SJCRH30 (cell line): ENCODE results near the gene UBAP1. TPM values are rescaled to one million over a fixed set of nuclear protein-coding genes. Genes with fewer than 3 reads are reported as not detected.
A peak's percentile ranks its signal among the peaks of the same experiment; 100 is the strongest.
"Not testable (repeated sequence)": the region's sequence is repeated elsewhere in the genome, so short reads cannot be mapped to it uniquely, and the experiment has no call there.

Source experiments
- DNase-seq, 2 experiments: peaks; one replicate each; pipeline ENCODE4 v3.0.0-alpha.2; 2015 to 2020
- H3K27ac ChIP-seq: fragments of 250-450 bp; sonication (Bioruptor Pico); 2 replicates; pipeline ENCODE4 v1.5.1; 2020; ENCODE audit warnings: mild to moderate bottlenecking, moderate library complexity
- H3K27me3 ChIP-seq: fragments of 250-450 bp; sonication (Bioruptor Pico); 2 replicates; pipeline ENCODE4 v1.5.1; 2020; ENCODE audit warnings: mild to moderate bottlenecking, moderate library complexity
- H3K36me3 ChIP-seq: fragments of 250-450 bp; sonication (Bioruptor Pico); 2 replicates; pipeline ENCODE4 v1.5.1; 2020; ENCODE audit warnings: mild to moderate bottlenecking, moderate library complexity
- H3K4me1 ChIP-seq: fragments of 250-450 bp; sonication (Bioruptor Pico); 2 replicates; pipeline ENCODE4 v1.5.1; 2020; ENCODE audit warnings: mild to moderate bottlenecking, moderate library complexity
- H3K4me3 ChIP-seq: fragments of 250-450 bp; sonication (Bioruptor Pico); 2 replicates; pipeline ENCODE4 v1.5.1; 2020; ENCODE audit warnings: mild to moderate bottlenecking, moderate library complexity
- H3K9me3 ChIP-seq: fragments of 250-450 bp; sonication (Bioruptor Pico); replicated peaks from 2 replicates; pipeline ENCODE4 v1.5.1; 2020; ENCODE audit warnings: mild to moderate bottlenecking, moderate library complexity
- total RNA-seq: library from RNA; depleted of rRNA; stranded (reverse); fragments of >200 nt; shearing (Covaris generic); gene quantifications from 2 replicates; pipeline ENCODE4 v1.2.3, GENCODE V29; 2014

UBAP1 gene
- total RNA-seq, 1 experiment from 2014 or later = 23.8 TPM

DNA sequence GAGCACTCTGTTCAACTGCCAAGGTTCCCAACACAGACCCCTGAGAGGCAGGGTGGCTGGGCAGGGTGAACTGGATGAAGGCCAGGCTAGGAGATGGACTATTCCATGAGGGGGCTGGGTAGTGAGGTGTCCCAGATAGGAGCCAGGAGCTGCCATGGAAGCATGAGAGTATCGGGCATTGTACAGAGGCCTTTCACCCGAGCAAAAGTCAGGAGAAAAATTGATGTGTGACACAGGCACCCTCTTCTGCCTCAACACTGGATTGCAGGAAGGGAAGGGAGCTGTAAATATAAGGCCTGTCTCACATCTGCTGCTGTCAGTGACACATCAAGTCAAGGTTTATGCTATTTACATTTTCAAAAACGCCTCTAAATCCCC lies 74.6 kb downstream of the UBAP1 start:
- peak in 1 of 2 experiments; percentile 20 for DNase-seq
- H3K27ac ChIP-seq = no peak overlapping the region

DNA sequence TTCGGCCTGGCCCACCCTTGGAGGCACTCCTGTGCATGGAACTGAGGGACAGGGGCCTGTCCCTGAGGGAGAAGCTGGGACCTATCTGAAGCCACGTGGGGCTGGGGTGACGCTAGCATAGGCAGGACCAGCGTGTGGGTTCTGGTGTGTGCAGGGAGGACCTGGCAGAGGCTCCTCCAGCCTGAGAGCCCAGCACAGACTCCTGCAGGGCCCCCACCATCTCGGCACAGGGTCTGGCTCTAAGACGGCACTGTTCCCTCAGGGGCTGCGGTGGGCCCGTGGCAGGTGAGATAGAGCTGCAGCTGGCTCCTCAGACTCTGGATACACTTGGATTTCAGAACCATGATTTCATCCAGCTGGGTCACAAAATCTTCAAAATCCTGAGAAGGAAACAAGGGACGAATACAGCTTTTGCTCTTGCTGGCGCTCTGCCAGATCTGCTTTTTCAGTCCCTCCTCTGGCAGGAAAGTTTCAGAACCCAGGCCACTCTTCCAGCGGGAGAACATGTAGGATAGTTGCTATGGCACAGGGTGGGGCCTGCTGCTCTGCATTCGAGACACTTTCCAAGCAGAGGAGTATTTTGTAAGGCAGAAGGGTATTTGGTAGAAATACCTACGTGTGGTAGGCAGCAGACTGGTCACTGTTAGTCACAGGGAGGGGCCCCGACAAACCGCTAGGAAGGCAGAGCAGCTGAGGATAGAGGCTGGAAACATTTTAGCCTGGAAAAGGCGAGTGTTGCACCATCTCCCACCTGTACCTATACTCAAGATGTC lies 75.5 kb downstream of the UBAP1 start:
- peaks cover 5% of the 10 kb centered on the region for H3K36me3 ChIP-seq
- no peak overlapping the region for H3K27ac ChIP-seq
- no peak overlapping the region for H3K4me3 ChIP-seq
- no peaks in the 10 kb centered on the region for H3K9me3 ChIP-seq
- H3K4me1 ChIP-seq = no peaks in the 10 kb centered on the region
- no peaks in the 10 kb centered on the region for H3K27me3 ChIP-seq
- peak in 1 of 2 experiments; percentile 14 for DNase-seq

More for the DNA sequence above, 74.6 kb downstream of the UBAP1 start:
- H3K9me3 ChIP-seq = no peaks in the 10 kb centered on the region
- no peaks in the 10 kb centered on the region for H3K4me1 ChIP-seq
- no peaks in the 10 kb centered on the region for H3K27me3 ChIP-seq
- H3K36me3 ChIP-seq = peaks cover 2% of the 10 kb centered on the region; the same call in 1 of the 2 replicates
- H3K4me3 ChIP-seq = no peak overlapping the region

DNA sequence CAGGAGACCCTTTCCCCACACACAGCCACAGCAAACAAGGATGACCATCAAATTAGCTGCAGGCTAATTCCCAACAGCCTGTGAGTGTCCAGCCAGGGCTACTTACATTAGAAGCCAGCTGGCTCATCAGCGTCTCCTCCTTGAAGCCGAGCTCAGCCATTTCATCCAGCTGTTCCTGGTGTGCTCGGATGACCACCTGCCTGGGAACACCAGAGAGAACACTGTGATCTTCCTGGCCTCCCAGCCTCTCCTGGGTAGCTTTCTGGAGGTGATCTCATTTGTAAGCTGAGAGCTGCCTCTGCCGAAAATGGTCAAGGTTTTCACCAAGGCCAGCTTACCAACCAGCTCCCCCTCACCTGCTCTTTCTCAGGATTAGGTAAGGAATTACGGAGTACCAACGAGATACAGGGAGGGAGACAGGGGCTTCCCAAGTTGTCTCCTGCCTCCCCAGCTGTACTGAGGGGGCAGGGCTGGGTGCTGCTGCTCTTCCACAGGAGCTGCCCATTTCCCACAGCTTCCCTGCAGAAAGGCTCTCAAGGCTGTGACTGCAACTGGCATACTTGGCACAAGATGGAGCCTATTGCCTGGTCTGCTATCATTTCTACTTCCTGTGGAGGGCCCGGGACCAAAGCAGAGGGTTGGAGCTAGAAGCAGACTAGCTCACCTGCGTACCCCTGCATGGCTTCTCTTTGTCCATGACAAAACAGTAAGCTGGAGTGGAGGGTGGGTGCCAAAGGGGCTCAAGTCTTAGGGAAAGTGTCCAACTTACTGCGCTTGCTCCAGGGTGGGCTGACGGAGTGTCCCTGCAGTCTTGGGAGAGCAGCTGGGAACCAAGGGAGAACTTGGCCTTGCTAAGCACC lies 76.4 kb downstream of the UBAP1 start:
- Histone ChIP-seq H3K27me3 (no peaks in the 10 kb centered on the region), H3K9me3 (no peaks in the 10 kb centered on the region), H3K4me1 (no peaks in the 10 kb centered on the region), H3K27ac (no peak overlapping the region), H3K4me3 (no peak overlapping the region), H3K36me3 (peaks cover 7% of the 10 kb centered on the region)
- peak in 1 of 2 experiments; percentile 8 for DNase-seq

DNA sequence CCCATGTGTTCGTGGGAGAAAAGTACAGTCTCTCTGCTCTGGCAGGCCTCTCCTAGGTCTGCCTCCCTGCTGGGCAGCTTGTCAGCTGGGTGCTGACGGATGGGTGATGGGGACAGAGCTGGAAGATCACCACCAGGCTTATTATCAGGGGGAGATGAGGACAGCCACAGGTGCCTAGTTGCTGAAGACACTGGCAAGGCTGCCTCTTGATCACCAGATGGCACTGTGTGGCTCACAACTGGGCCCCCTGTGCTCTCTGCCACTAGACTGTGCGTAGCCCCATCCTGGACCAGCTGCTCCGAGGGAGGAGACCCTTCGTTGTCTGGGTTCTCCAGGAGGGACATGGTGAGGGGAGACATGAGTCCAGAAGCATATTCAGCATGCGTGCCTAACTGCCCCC lies 77.3 kb downstream of the UBAP1 start:
- no peaks in the 10 kb centered on the region for H3K9me3 ChIP-seq
- H3K36me3 ChIP-seq = peaks cover 7% of the 10 kb centered on the region
- no peaks in the 10 kb centered on the region for H3K4me1 ChIP-seq
- DNase-seq = peak; percentile 11 to 22
- H3K27me3 ChIP-seq = no peaks in the 10 kb centered on the region
- H3K27ac ChIP-seq = no peak overlapping the region
- no peak overlapping the region for H3K4me3 ChIP-seq

DNA sequence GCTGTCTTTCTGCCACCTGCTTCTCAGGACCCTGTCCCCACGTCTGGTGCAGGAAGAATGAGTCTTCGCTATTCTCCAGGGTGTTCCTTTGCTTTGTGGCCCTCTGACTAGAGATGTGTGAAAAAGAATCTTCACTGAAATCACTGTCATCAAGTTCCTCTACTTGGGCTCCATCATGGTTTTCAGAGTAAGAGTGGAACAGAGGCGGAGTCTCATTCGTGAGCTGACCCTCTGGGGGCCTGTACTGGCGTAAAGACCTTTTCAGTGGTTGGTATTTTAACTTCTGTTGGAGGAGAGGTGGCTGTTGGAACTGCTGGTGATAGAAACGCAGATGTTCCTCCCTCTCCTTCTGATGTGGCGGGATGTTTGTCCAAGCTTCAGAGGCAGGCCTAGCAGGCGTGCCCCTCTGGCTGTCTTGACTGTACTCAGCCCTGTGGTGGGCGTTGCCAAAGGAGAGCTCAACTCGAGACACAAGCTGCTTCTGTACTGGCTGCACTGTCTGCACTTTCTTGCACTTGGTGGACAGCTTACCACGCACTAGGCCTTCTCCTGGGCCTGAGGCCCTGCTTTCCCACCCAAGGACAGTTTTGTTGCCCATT lies 78.2 kb downstream of the UBAP1 start:
- H3K36me3 ChIP-seq = peaks cover 7% of the 10 kb centered on the region
- H3K4me3 ChIP-seq = no peak overlapping the region
- H3K4me1 ChIP-seq = no peaks in the 10 kb centered on the region
- no peak for DNase-seq
- no peaks in the 10 kb centered on the region for H3K27me3 ChIP-seq
- H3K27ac ChIP-seq = no peak overlapping the region
- H3K9me3 ChIP-seq = no peaks in the 10 kb centered on the region

DNA sequence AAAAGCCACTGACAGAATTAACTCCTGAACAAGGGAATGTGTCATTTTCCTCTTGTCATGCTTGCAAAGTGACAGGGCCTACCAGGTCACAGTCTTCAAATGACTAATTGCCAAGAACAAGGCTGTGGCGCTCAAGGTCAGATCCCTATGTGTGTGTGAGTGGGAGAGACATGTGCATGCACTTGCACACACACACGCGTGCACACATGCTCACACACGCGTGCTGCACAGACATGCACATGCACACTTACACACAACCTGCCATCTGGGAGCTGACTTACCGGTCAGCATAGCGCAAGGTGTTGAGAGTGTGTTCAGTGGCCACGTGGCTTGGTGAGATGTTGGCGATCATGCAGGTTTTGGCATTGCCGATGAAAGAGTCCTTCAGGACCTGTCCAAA lies 80.5 kb downstream of the UBAP1 start:
- Histone ChIP-seq H3K4me1 (no peaks in the 10 kb centered on the region), H3K36me3 (peaks cover 6% of the 10 kb centered on the region), H3K4me3 (no peak overlapping the region), H3K27ac (no peak overlapping the region), H3K9me3 (no peaks in the 10 kb centered on the region), H3K27me3 (no peaks in the 10 kb centered on the region)
- DNase-seq = no peak

DNA sequence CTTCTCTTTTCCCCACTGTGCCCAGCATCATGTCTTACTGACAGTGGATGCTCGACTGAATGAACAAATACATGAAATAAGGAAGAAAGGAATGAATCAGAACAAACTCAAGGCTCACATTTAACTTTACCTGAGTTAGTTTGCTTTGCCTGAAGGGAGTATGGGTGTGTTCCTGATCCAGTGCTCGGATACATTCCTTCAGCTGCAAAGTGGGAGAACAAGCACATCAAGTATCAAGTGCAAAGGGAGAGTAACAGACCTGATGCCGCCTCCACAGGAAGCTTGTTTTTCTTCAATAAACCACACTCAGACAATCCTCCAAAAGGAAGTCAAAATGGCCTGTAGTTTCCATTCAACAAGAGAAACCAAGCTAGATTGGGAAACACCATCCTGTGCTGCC lies 84.1 kb downstream of the UBAP1 start:
- peaks cover 4% of the 10 kb centered on the region; the same call in 1 of the 2 replicates for H3K36me3 ChIP-seq
- H3K4me3 ChIP-seq = no peak overlapping the region
- H3K9me3 ChIP-seq = no peaks in the 10 kb centered on the region
- H3K27me3 ChIP-seq = no peaks in the 10 kb centered on the region
- no peak for DNase-seq
- H3K27ac ChIP-seq = no peak overlapping the region
- H3K4me1 ChIP-seq = no peaks in the 10 kb centered on the region

DNA sequence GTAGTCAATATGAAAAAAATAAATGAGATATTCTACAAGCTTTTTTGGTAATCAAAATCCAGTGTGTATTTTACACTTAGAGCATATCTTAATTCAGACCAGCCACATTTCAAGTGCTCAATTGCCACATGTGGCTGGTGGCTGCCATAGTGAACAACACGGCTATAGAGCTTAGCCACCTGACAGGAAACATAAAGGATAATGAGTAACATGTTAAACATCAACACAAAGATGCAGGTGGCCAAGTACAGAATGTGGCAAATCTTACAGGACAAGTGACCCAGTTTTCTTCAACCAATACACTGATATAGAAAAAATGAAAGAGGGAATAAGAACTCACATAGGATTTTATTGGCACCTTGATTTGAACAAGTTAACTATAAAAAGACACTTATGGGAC lies 88.8 kb downstream of the UBAP1 start:
- H3K4me1 ChIP-seq = peaks cover 8% of the 10 kb centered on the region; the same call in 1 of the 2 replicates
- peaks cover 2% of the 10 kb centered on the region; the same call in 1 of the 2 replicates for H3K36me3 ChIP-seq
- no peak for DNase-seq
- no peaks in the 10 kb centered on the region for H3K9me3 ChIP-seq
- H3K27me3 ChIP-seq = no peaks in the 10 kb centered on the region
- H3K4me3 ChIP-seq = no peak overlapping the region
- H3K27ac ChIP-seq = no peak overlapping the region

DNA sequence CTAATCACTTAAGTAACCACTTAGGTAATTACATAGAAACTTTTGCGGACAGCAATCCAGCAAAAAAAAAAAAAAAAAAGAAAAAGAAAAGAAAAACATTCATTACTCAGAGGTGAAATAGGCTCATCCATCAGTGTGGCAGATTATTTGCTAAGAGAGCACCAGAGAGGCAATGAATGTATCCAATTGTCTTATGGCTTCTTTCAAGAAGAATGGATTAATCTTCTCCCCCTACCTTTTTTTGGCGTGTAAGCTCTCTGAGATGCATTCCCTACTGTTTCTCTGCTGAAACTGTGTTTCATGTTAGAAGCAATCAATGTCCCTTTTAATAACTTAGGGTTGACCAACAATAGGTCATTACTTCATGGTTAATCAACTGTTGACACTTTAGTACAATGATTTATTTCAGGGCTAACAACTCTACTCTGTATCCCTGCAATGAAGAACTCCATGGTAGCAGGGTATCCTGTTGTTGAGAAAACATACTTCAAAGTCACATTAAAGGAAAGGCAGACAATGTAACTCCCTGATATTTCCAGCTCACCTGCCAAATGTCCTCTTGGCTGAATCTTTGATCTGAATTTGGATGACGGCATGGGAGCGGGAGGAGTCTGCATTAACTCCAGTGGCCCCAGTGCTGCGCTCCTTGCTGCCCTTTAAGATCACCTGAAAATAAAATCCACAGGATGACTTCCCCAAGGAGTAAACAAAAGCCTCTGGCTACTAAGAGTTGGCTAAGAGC lies 92.6 kb downstream of the UBAP1 start:
- Histone ChIP-seq H3K36me3 (peaks cover 2% of the 10 kb centered on the region; the same call in 1 of the 2 replicates), H3K27ac (no peak overlapping the region)
- no peak for DNase-seq

DNA sequence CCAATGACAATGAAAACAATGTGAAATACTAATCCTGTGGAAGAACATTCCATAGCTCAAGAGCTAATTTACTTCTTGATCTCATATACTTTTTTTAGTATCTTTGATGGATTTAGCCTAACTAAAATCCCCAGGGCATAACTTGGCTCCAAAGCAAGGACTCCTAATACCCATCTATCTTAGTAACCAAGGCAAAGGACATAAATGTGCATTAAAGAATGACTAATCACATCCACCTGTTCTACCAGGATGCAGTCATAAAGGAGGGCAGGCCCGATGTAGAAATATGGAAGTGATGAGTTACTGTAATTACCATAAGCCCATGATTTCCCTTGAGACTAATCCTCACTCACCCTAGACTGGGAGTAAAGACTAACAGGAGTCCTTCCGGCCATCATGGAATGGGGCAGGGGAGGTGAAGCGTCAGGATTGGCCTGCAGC lies 93.3 kb downstream of the UBAP1 start:
- DNase-seq = peak; percentile 32 to 62
- H3K27ac ChIP-seq = no peak overlapping the region
- no peaks in the 10 kb centered on the region for H3K27me3 ChIP-seq
- no peaks in the 10 kb centered on the region for H3K9me3 ChIP-seq
- peaks cover 2% of the 10 kb centered on the region; the same call in 1 of the 2 replicates for H3K36me3 ChIP-seq
- H3K4me3 ChIP-seq = no peak overlapping the region
- H3K4me1 ChIP-seq = peaks cover 8% of the 10 kb centered on the region; the same call in 1 of the 2 replicates

More for the DNA sequence above, 92.6 kb downstream of the UBAP1 start:
- Histone ChIP-seq H3K9me3 (no peaks in the 10 kb centered on the region), H3K4me1 (peaks cover 8% of the 10 kb centered on the region; the same call in 1 of the 2 replicates), H3K27me3 (no peaks in the 10 kb centered on the region), H3K4me3 (no peak overlapping the region)

DNA sequence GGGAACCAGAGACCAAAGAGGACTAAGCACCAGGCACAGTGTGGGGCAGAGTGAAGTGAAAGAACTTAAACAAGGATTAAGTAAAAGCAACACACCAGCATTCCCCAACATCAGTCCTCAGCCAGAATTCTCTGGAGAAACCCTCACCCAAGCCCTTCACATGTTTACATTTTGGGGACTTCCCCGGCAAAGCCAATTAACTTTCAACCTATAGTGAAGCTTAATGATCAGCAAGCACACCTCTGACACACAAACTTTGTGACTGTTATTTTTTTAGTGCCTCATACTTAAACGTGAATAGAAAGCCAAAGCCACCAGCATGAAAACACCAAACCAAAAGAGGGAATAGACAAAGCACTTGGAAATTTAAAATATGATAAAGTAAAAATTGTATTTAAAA lies 94.7 kb downstream of the UBAP1 start:
- H3K36me3 ChIP-seq, H3K4me3 ChIP-seq, H3K27ac ChIP-seq, H3K9me3 ChIP-seq, DNase-seq, H3K27me3 ChIP-seq, H3K4me1 ChIP-seq: not testable (repeated sequence)

DNA sequence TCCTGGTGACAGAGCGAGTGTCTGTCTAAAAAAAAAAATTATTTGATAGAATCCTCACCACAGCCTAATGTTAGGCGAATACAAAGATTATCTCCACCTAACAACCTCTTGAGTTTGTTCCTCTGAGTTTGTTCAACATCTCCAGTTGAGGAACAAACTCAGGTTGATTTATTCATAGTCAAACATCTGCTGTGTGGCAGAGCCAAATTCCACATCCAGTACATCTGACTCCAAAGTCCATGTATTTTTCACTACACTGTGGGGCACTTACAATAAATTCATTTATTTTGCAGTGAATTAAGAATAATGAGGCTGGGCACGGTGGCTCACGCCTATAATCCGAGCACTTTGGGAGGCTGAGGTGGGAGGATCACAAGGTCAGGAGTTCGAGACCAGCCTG lies 97.0 kb downstream of the UBAP1 start:
- H3K36me3 ChIP-seq = peaks cover 2% of the 10 kb centered on the region; the same call in 1 of the 2 replicates
- no peak for DNase-seq
- no peak overlapping the region for H3K4me3 ChIP-seq
- H3K27me3 ChIP-seq = no peaks in the 10 kb centered on the region
- no peak overlapping the region for H3K27ac ChIP-seq
- no peaks in the 10 kb centered on the region for H3K9me3 ChIP-seq
- peaks cover 8% of the 10 kb centered on the region; the same call in 1 of the 2 replicates for H3K4me1 ChIP-seq

DNA sequence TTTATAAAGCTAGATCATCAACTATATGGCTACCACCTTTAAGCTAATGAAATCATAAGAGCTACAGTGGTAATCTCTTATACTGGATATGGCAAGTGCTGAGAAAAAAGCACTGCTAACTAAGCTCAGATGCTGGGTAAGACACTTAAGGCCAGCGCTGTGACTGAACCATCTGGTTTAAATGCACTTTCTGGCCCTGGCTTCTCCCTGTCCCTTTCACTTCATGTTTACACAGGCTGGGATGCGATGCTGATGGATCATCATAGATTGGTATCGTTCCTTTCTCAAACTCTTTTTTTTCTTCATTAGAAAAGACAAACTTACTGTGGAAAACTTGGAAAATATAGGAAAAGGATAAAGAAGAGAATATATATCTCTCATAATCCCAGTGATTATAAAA lies 97.9 kb downstream of the UBAP1 start:
- Histone ChIP-seq H3K27me3 (no peaks in the 10 kb centered on the region), H3K4me1 (peaks cover 3% of the 10 kb centered on the region; the same call in 1 of the 2 replicates), H3K4me3 (no peak overlapping the region), H3K36me3 (no peaks in the 10 kb centered on the region), H3K27ac (no peak overlapping the region), H3K9me3 (no peaks in the 10 kb centered on the region)
- DNase-seq = no peak

DNA sequence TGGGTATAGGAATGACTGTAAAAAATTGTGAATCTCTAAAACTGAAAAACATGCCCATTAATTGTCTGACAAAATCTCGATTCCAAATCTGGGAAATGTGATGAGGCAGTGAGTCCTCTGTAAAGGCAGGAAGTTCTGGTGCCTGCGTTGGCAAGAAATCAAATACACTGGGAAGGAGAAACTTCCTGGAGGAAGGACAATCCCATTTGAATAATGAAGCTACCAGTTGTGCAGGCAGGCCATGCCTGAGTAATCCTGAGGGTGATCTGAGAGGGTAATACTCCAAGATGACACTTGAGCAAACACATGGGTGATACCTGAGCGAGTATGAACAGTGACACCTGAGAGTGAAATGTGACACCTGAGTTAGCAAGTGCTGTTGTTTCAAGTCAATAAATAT lies 100.6 kb downstream of the UBAP1 start:
- DNase-seq = no peak
- Histone ChIP-seq H3K9me3 (no peaks in the 10 kb centered on the region), H3K36me3 (no peaks in the 10 kb centered on the region), H3K27ac (no peak overlapping the region), H3K4me1 (no peaks in the 10 kb centered on the region), H3K4me3 (no peak overlapping the region), H3K27me3 (no peaks in the 10 kb centered on the region)
